Ishikawa (cell line): Measurements from ENCODE around the gene ANO6.

ENCODE experiments used
- CEBPB ChIP-seq: IDR thresholded peaks from 2 replicates; pipeline ENCODE4 v1.6.1; 2012
- EGR1 ChIP-seq: IDR thresholded peaks from 2 replicates; pipeline ENCODE4 v1.6.1; 2012
- EP300 ChIP-seq: IDR thresholded peaks from 2 replicates; pipeline ENCODE4 v1.6.1; 2012; ENCODE audit warnings: borderline replicate concordance
- FOXM1 ChIP-seq: IDR thresholded peaks from 2 replicates; pipeline ENCODE4 v1.6.1; 2012; ENCODE audit warnings: low read depth, borderline replicate concordance
- MAX ChIP-seq: IDR thresholded peaks from 2 replicates; pipeline ENCODE4 v1.6.1; 2012
- NFIC ChIP-seq: IDR thresholded peaks from 2 replicates; pipeline ENCODE4 v1.6.1; 2012
- RAD21 ChIP-seq: IDR thresholded peaks from 2 replicates; pipeline ENCODE4 v1.6.1; 2012; ENCODE audit warnings: low read depth
- REST ChIP-seq: IDR thresholded peaks from 2 replicates; pipeline ENCODE4 v1.6.1; 2012; ENCODE audit warnings: low read depth, mild to moderate bottlenecking
- TAF1 ChIP-seq: IDR thresholded peaks from 2 replicates; pipeline ENCODE4 v1.6.1; 2012; ENCODE audit warnings: low read depth, mild to moderate bottlenecking
- TCF12 ChIP-seq: IDR thresholded peaks from 2 replicates; pipeline ENCODE4 v1.6.1; 2012; ENCODE audit warnings: low read depth
- TEAD4 ChIP-seq: IDR thresholded peaks from 2 replicates; pipeline ENCODE4 v1.6.1; 2012
- USF1 ChIP-seq: IDR thresholded peaks from 2 replicates; pipeline ENCODE4 v1.6.1; 2012
- YY1 ChIP-seq: IDR thresholded peaks from 2 replicates; pipeline ENCODE4 v1.6.1; 2012; ENCODE audit warnings: low read depth
- ZBTB7A ChIP-seq: IDR thresholded peaks from 2 replicates; pipeline ENCODE4 v1.6.1; 2012; ENCODE audit warnings: low read depth

ANO6 gene

GRCh38 chr12:45247589-45247988 lies 31.7 kb downstream of the ANO6 start:
- TF ChIP-seq YY1 (no peak), EP300 (no peak), EGR1 (no peak)

GRCh38 chr12:45248095-45248494 lies 32.2 kb downstream of the ANO6 start:
- TF ChIP-seq NFIC: no peak
- TF ChIP-seq EP300: no peak

GRCh38 chr12:45254254-45254653 lies 38.4 kb downstream of the ANO6 start:
- TF ChIP-seq MAX (no peak), EGR1 (no peak), USF1 (no peak), EP300 (no peak), TEAD4 (no peak), REST (no peak), TCF12 (no peak)

- TF ChIP-seq YY1 (no peak), EGR1 (no peak), TAF1 (no peak), RAD21 (no peak), EP300 (no peak), MAX (no peak), TEAD4 (no peak), USF1 (no peak), ZBTB7A (no peak)
Measured at GRCh38 chr12:45256721-45257120, 40.8 kb downstream of the ANO6 start.

- no peak for TF ChIP-seq EP300
- no peak for TF ChIP-seq RAD21
- TF ChIP-seq TEAD4: no peak
- TF ChIP-seq TCF12: no peak
- TF ChIP-seq ZBTB7A: no peak
- TF ChIP-seq REST: no peak
- TF ChIP-seq NFIC: no peak
- no peak for TF ChIP-seq MAX
- TF ChIP-seq USF1: no peak
- TF ChIP-seq EGR1: no peak
Measured at GRCh38 chr12:45257185-45257930, 41.5 kb downstream of the ANO6 start.

GRCh38 chr12:45259675-45260074 lies 43.8 kb downstream of the ANO6 start:
- no peak for TF ChIP-seq YY1
- TF ChIP-seq TAF1: no peak
- TF ChIP-seq EP300: no peak
- TF ChIP-seq TCF12: no peak
- TF ChIP-seq MAX: no peak
- no peak for TF ChIP-seq REST
- no peak for TF ChIP-seq FOXM1
- TF ChIP-seq NFIC: no peak
- no peak for TF ChIP-seq RAD21
- no peak for TF ChIP-seq CEBPB
- TF ChIP-seq TEAD4: no peak
